HepG2 (cell line): ENCODE data around the gene SLC9A5. TPM values are rescaled to one million over a fixed set of nuclear protein-coding genes. Genes with fewer than 3 reads are reported as not detected.
A peak's percentile ranks its signal among the peaks of the same experiment; 100 is the strongest.

ENCODE experiments used
- ATAC-seq: fragments of 200-7000 bp; cut with Tn5 transposase; 3 replicates; pipeline ENCODE4 v1.9.1; 2020; ENCODE audit warnings: mild to moderate bottlenecking, moderate library complexity
- BruUV-seq: library from RNA; stranded (reverse); fragments of 400-500 nt; replicated peaks from 2 replicates; lab custom pipeline; 2021; lab: Mats Ljungman, UMichigan
- CTCF ChIA-PET: fragments of 300-600 bp; formaldehyde crosslinking; extraction: SDS; loops from one replicate; lab custom pipeline; 2021; ENCODE audit warnings: low total read pairs, inconsistent platforms, low intra/inter-chr PET ratio; lab: Yijun Ruan, JAX
- POLR2A ChIA-PET: fragments of 350-600 bp; sonication (Branson Sonifier 250); formaldehyde crosslinking; loops from one replicate; lab custom pipeline; 2020; ENCODE audit warnings: antibody characterized with exemption, inconsistent platforms; lab: Yijun Ruan, JAX
- DNase-seq: peaks from one replicate; pipeline ENCODE4 v3.0.0-alpha.2; 2015; ENCODE audit warnings: low spot score
- FAIRE-seq: peaks from 3 replicates; lab custom pipeline; 2011; peaks lifted over from hg19 to GRCh38; lab: Jason Lieb, UNC
- H2AFZ ChIP-seq: one replicate; pipeline ENCODE4 v1.6.1; 2011; ENCODE audit warnings: low read length, inconsistent platforms
- H3K27ac ChIP-seq: fragments of 300-600 bp; 3 replicates; pipeline ENCODE4 v1.8.0; 2011; ENCODE audit warnings: mixed run types, mild to moderate bottlenecking, mixed read lengths, low read length, inconsistent platforms; ENCODE audit not compliant: insufficient read depth; ENCODE audit errors: extremely low read length
- H3K27me3 ChIP-seq, 2 experiments: fragments of 200-600 bp in 1 of 2; 2 replicates in 1 of 2; 3 replicates in 1 of 2; pipeline versions ENCODE4 v1.6.0 to v1.8.0; 2011; ENCODE audit warnings: low read length in 2 of 2, mild to moderate bottlenecking in 2 of 2, moderate library complexity in 2 of 2, inconsistent platforms in 1 of 2; ENCODE audit not compliant: insufficient read depth in 2 of 2, control insufficient read depth in 1 of 2
- H3K36me3 ChIP-seq, 2 experiments: fragments of 200-600 bp in 1 of 2; replicated peaks in 1 of 2; 2 replicates in 1 of 2; 3 replicates in 1 of 2; pipeline versions ENCODE4 v1.5.1 to v1.8.0; 2011; ENCODE audit warnings: low read length in 2 of 2, inconsistent platforms in 1 of 2; ENCODE audit not compliant: insufficient read depth in 2 of 2, control insufficient read depth in 1 of 2
- H3K4me1 ChIP-seq: 2 replicates; pipeline ENCODE4 v1.5.1; 2012; ENCODE audit warnings: low read length, inconsistent platforms; ENCODE audit not compliant: insufficient read depth
- H3K4me2 ChIP-seq: 2 replicates; pipeline ENCODE4 v1.6.0; 2011; ENCODE audit warnings: low read depth, low read length, inconsistent platforms
- H3K4me3 ChIP-seq, 3 experiments: fragments of 200-600 bp in 1 of 3; sonication (generic), shearing (Covaris generic) in 1 of 3; replicated peaks in 1 of 3; 2 replicates each; pipeline ENCODE4 v1.5.1; 2011 to 2016; ENCODE audit warnings: low read length in 3 of 3, inconsistent platforms in 2 of 3, low read depth in 2 of 3, mild to moderate bottlenecking in 2 of 3, control low read depth in 1 of 3, mixed read lengths in 1 of 3; ENCODE audit not compliant: insufficient read depth in 1 of 3
- H3K79me2 ChIP-seq: one replicate; pipeline ENCODE4 v1.6.1; 2011; ENCODE audit warnings: low read length, inconsistent platforms; ENCODE audit not compliant: insufficient read depth
- H3K9ac ChIP-seq: 2 replicates; pipeline ENCODE4 v1.6.0; 2011; ENCODE audit warnings: mild to moderate bottlenecking, low read depth, low read length, inconsistent platforms; ENCODE audit not compliant: insufficient read depth
- H3K9me3 ChIP-seq: 2 replicates; pipeline ENCODE4 v1.5.1; 2012; ENCODE audit warnings: mild to moderate bottlenecking, low read length
- H4K20me1 ChIP-seq: 2 replicates; pipeline ENCODE4 v1.6.0; 2011; ENCODE audit warnings: inconsistent platforms, mild to moderate bottlenecking, low read length, moderate library complexity; ENCODE audit not compliant: insufficient read depth
- HIVEP1 ChIP-seq: sonication (generic); formaldehyde crosslinking; IDR thresholded peaks from 2 replicates; pipeline ENCODE4 v1.4.0; 2020; ENCODE audit warnings: mild to moderate bottlenecking, missing genetic modification reagents
- MTF2 ChIP-seq: sonication (generic); formaldehyde crosslinking; IDR thresholded peaks from 2 replicates; pipeline ENCODE4 v1.5.0; 2020; ENCODE audit warnings: missing genetic modification reagents, borderline replicate concordance
- PAXIP1 ChIP-seq: sonication (generic); formaldehyde crosslinking; conservative IDR thresholded peaks from 2 replicates; pipeline ENCODE4 v1.4.0; 2020; ENCODE audit warnings: mild to moderate bottlenecking, missing genetic modification reagents, moderate library complexity
- SMARCE1 ChIP-seq: fragments of 450-650 bp; IDR thresholded peaks from 2 replicates; pipeline ENCODE4 v1.6.1; 2017; ENCODE audit warnings: borderline replicate concordance
- SPEN ChIP-seq: sonication (generic); formaldehyde crosslinking; IDR thresholded peaks from 2 replicates; pipeline ENCODE4 v1.5.1; 2020; ENCODE audit warnings: low read depth, mild to moderate bottlenecking, missing genetic modification reagents
- SRSF9 ChIP-seq: fragments of 200-400 bp; formaldehyde crosslinking; IDR thresholded peaks from 2 replicates; pipeline ENCODE4 v1.6.1; 2018; ENCODE audit warnings: borderline replicate concordance, mild to moderate bottlenecking, low read depth, low read length; ENCODE audit not compliant: insufficient read depth, poor library complexity, severe bottlenecking
- SYNCRIP ChIP-seq: fragments of 200-400 bp; formaldehyde crosslinking; IDR thresholded peaks from 2 replicates; pipeline ENCODE4 v1.6.1; 2018; ENCODE audit warnings: mild to moderate bottlenecking, low read depth, low read length; ENCODE audit not compliant: insufficient read depth
- TBL1XR1 ChIP-seq: fragments of 150-350 bp; IDR thresholded peaks from 2 replicates; pipeline ENCODE4 v1.6.1; 2014; ENCODE audit warnings: borderline replicate concordance, low read length; ENCODE audit not compliant: partially characterized antibody
- TOE1 ChIP-seq: sonication (generic); formaldehyde crosslinking; IDR thresholded peaks from 2 replicates; pipeline ENCODE4 v1.4.0; 2020; ENCODE audit warnings: mild to moderate bottlenecking, missing genetic modification reagents
- ZBTB26 ChIP-seq: IDR thresholded peaks from 2 replicates; pipeline ENCODE4 v1.6.1; 2016; ENCODE audit warnings: missing compliant biosample characterization, missing genetic modification reagents, borderline replicate concordance
- ZNF10 ChIP-seq: sonication (generic); formaldehyde crosslinking; IDR thresholded peaks from 2 replicates; pipeline ENCODE4 v1.4.0; 2020; ENCODE audit warnings: mild to moderate bottlenecking, low read depth, missing genetic modification reagents, borderline replicate concordance
- ZNF225 ChIP-seq: sonication (generic); formaldehyde crosslinking; IDR thresholded peaks from 2 replicates; pipeline ENCODE4 v1.4.0; 2020; ENCODE audit warnings: mild to moderate bottlenecking, missing genetic modification reagents
- ZNF468 ChIP-seq: sonication (generic); formaldehyde crosslinking; IDR thresholded peaks from 2 replicates; pipeline ENCODE4 v1.8.0; 2022; ENCODE audit warnings: mild to moderate bottlenecking, moderate library complexity, missing genetic modification reagents
- ZNF615 ChIP-seq: sonication (generic); formaldehyde crosslinking; IDR thresholded peaks from 2 replicates; pipeline ENCODE4 v1.5.0; 2020; ENCODE audit warnings: mild to moderate bottlenecking, missing genetic modification reagents, borderline replicate concordance
- ZNF674 ChIP-seq: sonication (generic); formaldehyde crosslinking; IDR thresholded peaks from 2 replicates; pipeline ENCODE4 v1.5.0; 2020; ENCODE audit warnings: low read depth, mild to moderate bottlenecking, missing genetic modification reagents
- ZNF724P ChIP-seq: sonication (generic); formaldehyde crosslinking; IDR thresholded peaks from 2 replicates; pipeline ENCODE4 v1.8.0; 2022; ENCODE audit warnings: missing genetic modification reagents, borderline replicate concordance
- ZNF747 ChIP-seq: sonication (generic); formaldehyde crosslinking; IDR thresholded peaks from 2 replicates; pipeline ENCODE4 v1.8.1; 2023; ENCODE audit warnings: missing genetic modification reagents, mild to moderate bottlenecking, borderline replicate concordance
- ZNF879 ChIP-seq: sonication (generic); formaldehyde crosslinking; IDR thresholded peaks from 2 replicates; pipeline ENCODE4 v1.8.1; 2023; ENCODE audit warnings: missing genetic modification reagents
- ZSCAN22 ChIP-seq: sonication (generic); formaldehyde crosslinking; IDR thresholded peaks from 2 replicates; pipeline ENCODE4 v1.4.0; 2020; ENCODE audit warnings: mild to moderate bottlenecking, missing genetic modification reagents
- WGBS: methylation state at CpG from one replicate; pipeline ENCODE4 v1.1.6; 2017; ENCODE audit warnings: low lambda C conversion rate; 5-methylcytosine and 5-hydroxymethylcytosine counted together
- in situ Hi-C: cut with HindIII; loops from 2 replicates; pipeline ENCODE4 v1.10.0; 2017; ENCODE audit warnings: low pct_unique_long_range_greater_than_20kb; ENCODE audit not compliant: extremely low pct_ligation_motif_present
- intact Hi-C: fragments of 100-400 bp; cut with micrococcal nuclease; formaldehyde crosslinking; loops from one replicate; pipeline ENCODE4 v1.10.0; 2022; ENCODE audit not compliant: unreplicated experiment
- polyA plus RNA-seq, 8 experiments: library from polyadenylated mRNA; depleted of rRNA in 3 of 8; stranded (reverse) in 7 of 8; unstranded in 1 of 8; fragments of >200 nt; fragmentation: Illumina TruSeq in 4 of 8; extraction: Trizol in 4 of 8; gene quantifications; 2 replicates each; pipeline versions ENCODE4 v1.2.1 to v1.2.3, GENCODE V29; 2011 to 2016; ENCODE audit warnings: low read depth in 4 of 8, missing spikeins in 1 of 8, mixed read lengths in 1 of 8; ENCODE audit not compliant: insufficient read depth in 1 of 8
- total RNA-seq, 5 experiments: library from RNA; depleted of rRNA; stranded (reverse); fragments of >200 nt; fragmentation: Illumina TruSeq; extraction: Trizol; gene quantifications; 2 replicates each; pipeline ENCODE4 v1.2.3, GENCODE V29; 2016; ENCODE audit warnings: low read depth in 1 of 5

SLC9A5 gene
- total and polyA plus RNA-seq, 2 of the 13 experiments (the other 11 are each of a cell fraction or from before 2014, with no cell fraction given): 0.58 to 1.4 TPM

DNA sequence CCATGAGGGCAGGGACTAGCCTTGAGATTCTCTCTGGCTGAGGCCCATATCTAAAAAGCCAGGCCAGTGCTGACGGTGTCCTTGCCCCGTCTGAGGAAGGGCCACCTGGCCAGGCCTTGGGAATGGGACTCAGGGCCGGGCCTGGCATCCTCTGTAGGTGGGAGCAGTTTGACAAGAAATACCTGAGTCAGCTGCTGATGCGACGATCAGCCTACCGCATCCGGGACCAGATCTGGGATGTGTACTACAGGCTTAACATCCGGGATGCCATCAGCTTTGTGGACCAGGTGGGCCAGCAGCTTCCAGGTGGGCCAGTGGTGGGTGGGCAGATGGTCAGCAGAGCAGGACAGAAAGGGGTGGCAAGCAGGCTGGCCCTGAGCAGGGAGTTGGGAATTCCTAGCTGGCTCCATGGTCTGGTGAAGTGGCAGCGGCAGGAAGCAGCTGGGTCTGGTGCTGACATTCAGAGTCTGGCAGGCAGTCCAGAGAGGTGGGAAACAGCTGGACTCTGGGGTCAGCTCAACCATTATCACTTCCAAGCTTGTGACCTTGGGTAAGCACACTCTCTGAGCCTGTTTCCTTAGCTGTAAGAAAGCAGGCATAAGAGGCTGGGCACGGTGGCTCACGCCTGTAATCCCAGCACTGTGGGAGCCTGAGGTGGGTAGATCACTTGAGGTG is 9.5 kb downstream of the SLC9A5 start:
- no peak for FAIRE-seq
- Histone ChIP-seq H3K4me1 (peaks cover 12% of the 10 kb centered on the region), H3K27ac (no peak overlapping the region), H3K4me3 (no peak overlapping the region), H3K9ac (no peak overlapping the region), H3K9me3 (no peaks in the 10 kb centered on the region), H4K20me1 (no peaks in the 10 kb centered on the region), H3K36me3 (no peaks in the 10 kb centered on the region), H3K79me2 (no peaks in the 10 kb centered on the region), H2AFZ (no peak overlapping the region), H3K4me2 (no peak overlapping the region), H3K27me3 (peaks cover 0 to 10% of the 10 kb centered on the region in 2 experiments; a peak in 2 of 5 replicates)
- ATAC-seq: peak; percentile 33
- POLR2A ChIA-PET: interaction anchor here (1.9 kb wide), 1 partner anchor 12 kb away, joined by 6 read pairs; the partner anchor contains the start of gene FHOD1
- intact Hi-C loops (no loop called here), in situ Hi-C loops (no loop called here)
- WGBS: 25% methylated on average over 8 of the region's 11 CpGs
- CTCF ChIA-PET: no interaction called here
- no TSS peak for BruUV-seq
- no peak for DNase-seq
- TF ChIP-seq ZNF615 (CRISPR knock-in tag) (no peak), ZNF724P (no peak), SYNCRIP (no peak), MTF2 (CRISPR knock-in tag) (no peak), ZSCAN22 (CRISPR knock-in tag) (no peak), TBL1XR1 (no peak), HIVEP1 (peak; percentile 33; the same call in 1 of the 2 replicates), ZNF225 (no peak), SMARCE1 (no peak), ZNF879 (CRISPR knock-in tag) (no peak), SPEN (CRISPR knock-in tag) (no peak), SRSF9 (no peak), PAXIP1 (no peak), ZNF747 (no peak), ZNF10 (CRISPR knock-in tag) (no peak), ZNF468 (CRISPR knock-in tag) (no peak), ZNF674 (no peak), ZBTB26 (CRISPR knock-in tag) (no peak), TOE1 (CRISPR knock-in tag) (no peak)
